A549 (cell line): ENCODE results near the gene ZNF335.

ENCODE experiments used
- CBX8 ChIP-seq: fragments of 200-600 bp; sonication (generic); IDR thresholded peaks from 2 replicates; pipeline ENCODE4 v1.6.1; 2016
- JUNB ChIP-seq: fragments of >200 bp; sonication (Bioruptor Twin); formaldehyde crosslinking; IDR thresholded peaks from 2 replicates; pipeline ENCODE4 v1.6.1; 2016
- MAZ ChIP-seq: fragments of 150-350 bp; IDR thresholded peaks from 2 replicates; pipeline ENCODE4 v1.6.1; 2014; ENCODE audit warnings: antibody characterized with exemption, low read depth, low read length, borderline replicate concordance
- POLR2A ChIP-seq: IDR thresholded peaks from 2 replicates; pipeline ENCODE4 v1.6.1; 2012; ENCODE audit warnings: mild to moderate bottlenecking, low read length
- RAD21 ChIP-seq, 2 experiments: fragments of >200 bp in 1 of 2; sonication (Bioruptor Twin) in 1 of 2; formaldehyde crosslinking in 1 of 2; IDR thresholded peaks in 1 of 2; conservative IDR thresholded peaks in 1 of 2; 2 replicates in 1 of 2; 3 replicates in 1 of 2; pipeline ENCODE4 v1.6.1; 2012 to 2018; ENCODE audit warnings: inconsistent platforms in 1 of 2
- RFX5 ChIP-seq: fragments of 450-650 bp; IDR thresholded peaks from 2 replicates; pipeline ENCODE4 v1.7.1; 2014; ENCODE audit warnings: antibody characterized with exemption, mild to moderate bottlenecking, moderate library complexity
- TP53 ChIP-seq: fragments of 250-450 bp; sonication (Bioruptor Pico); IDR thresholded peaks from 2 replicates; pipeline ENCODE4 v1.5.0; 2021; ENCODE audit warnings: mild to moderate bottlenecking, moderate library complexity
- TF ChIP-seq, protein P1 (sequence below): fragments of >200 bp; sonication (Bioruptor Twin); formaldehyde crosslinking; IDR thresholded peaks from 3 replicates; pipeline ENCODE4 v1.5.1; 2016
- TF ChIP-seq, protein P2 (sequence below): fragments of 200-600 bp; sonication (generic); IDR thresholded peaks from 2 replicates; pipeline ENCODE4 v1.6.1; 2016; ENCODE audit warnings: antibody characterized with exemption, mild to moderate bottlenecking, moderate library complexity
- TF ChIP-seq, protein P3 (sequence below): IDR thresholded peaks from 2 replicates; pipeline ENCODE4 v1.6.1; 2012

DNA sequence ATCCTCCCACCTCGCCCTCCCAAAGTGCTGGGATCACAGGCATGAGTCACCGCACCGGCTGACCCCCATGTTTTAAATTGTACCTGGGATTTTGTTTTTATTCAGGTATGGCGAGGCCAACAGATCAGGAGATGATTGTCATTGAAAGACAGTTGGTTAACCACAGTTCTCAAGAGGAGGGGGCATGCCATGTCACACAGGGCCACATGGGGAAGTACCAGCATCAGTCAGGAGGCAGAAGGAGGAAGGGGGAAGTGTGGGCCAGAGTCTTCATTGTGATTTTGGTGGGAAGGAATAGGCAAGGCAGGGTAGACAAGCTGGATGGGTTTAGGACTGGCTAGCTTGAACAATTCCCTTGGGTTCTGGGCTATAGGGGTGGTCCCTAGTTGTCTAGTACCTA, 26.8 kb upstream of the ZNF335 start:
- TF ChIP-seq MAZ, result no peak
- no peak for TF ChIP-seq RAD21 (conservative IDR thresholded peaks at IDR 0.05 in 1 of 2, IDR thresholded peaks at IDR 0.05 in 1 of 2)
- no peak for TF ChIP-seq POLR2A
- TF ChIP-seq, protein P1, sequence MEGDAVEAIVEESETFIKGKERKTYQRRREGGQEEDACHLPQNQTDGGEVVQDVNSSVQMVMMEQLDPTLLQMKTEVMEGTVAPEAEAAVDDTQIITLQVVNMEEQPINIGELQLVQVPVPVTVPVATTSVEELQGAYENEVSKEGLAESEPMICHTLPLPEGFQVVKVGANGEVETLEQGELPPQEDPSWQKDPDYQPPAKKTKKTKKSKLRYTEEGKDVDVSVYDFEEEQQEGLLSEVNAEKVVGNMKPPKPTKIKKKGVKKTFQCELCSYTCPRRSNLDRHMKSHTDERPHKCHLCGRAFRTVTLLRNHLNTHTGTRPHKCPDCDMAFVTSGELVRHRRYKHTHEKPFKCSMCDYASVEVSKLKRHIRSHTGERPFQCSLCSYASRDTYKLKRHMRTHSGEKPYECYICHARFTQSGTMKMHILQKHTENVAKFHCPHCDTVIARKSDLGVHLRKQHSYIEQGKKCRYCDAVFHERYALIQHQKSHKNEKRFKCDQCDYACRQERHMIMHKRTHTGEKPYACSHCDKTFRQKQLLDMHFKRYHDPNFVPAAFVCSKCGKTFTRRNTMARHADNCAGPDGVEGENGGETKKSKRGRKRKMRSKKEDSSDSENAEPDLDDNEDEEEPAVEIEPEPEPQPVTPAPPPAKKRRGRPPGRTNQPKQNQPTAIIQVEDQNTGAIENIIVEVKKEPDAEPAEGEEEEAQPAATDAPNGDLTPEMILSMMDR, result no peak
- TF ChIP-seq CBX8, result no peak
- no peak for TF ChIP-seq TP53 (CRISPR knock-in tag)
- TF ChIP-seq RFX5, result no peak
- TF ChIP-seq, protein P2, sequence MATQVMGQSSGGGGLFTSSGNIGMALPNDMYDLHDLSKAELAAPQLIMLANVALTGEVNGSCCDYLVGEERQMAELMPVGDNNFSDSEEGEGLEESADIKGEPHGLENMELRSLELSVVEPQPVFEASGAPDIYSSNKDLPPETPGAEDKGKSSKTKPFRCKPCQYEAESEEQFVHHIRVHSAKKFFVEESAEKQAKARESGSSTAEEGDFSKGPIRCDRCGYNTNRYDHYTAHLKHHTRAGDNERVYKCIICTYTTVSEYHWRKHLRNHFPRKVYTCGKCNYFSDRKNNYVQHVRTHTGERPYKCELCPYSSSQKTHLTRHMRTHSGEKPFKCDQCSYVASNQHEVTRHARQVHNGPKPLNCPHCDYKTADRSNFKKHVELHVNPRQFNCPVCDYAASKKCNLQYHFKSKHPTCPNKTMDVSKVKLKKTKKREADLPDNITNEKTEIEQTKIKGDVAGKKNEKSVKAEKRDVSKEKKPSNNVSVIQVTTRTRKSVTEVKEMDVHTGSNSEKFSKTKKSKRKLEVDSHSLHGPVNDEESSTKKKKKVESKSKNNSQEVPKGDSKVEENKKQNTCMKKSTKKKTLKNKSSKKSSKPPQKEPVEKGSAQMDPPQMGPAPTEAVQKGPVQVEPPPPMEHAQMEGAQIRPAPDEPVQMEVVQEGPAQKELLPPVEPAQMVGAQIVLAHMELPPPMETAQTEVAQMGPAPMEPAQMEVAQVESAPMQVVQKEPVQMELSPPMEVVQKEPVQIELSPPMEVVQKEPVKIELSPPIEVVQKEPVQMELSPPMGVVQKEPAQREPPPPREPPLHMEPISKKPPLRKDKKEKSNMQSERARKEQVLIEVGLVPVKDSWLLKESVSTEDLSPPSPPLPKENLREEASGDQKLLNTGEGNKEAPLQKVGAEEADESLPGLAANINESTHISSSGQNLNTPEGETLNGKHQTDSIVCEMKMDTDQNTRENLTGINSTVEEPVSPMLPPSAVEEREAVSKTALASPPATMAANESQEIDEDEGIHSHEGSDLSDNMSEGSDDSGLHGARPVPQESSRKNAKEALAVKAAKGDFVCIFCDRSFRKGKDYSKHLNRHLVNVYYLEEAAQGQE, result no peak
- TF ChIP-seq, protein P3, sequence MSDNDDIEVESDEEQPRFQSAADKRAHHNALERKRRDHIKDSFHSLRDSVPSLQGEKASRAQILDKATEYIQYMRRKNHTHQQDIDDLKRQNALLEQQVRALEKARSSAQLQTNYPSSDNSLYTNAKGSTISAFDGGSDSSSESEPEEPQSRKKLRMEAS, result no peak
- no peak for TF ChIP-seq JUNB
